GM23338 (cell line): Measurements from ENCODE around the gene HEMK1.

Experiments used
- CREB1 ChIP-seq: fragments of 250-450 bp; sonication (Bioruptor Pico); IDR thresholded peaks from 2 replicates; pipeline ENCODE4 v1.5.0; 2020; ENCODE audit warnings: low read depth, mild to moderate bottlenecking, moderate library complexity
- EZH2 ChIP-seq: fragments of 200-600 bp; sonication (generic); IDR thresholded peaks from one replicate; pipeline ENCODE4 v1.8.0; 2017; ENCODE audit warnings: antibody characterized with exemption, mild to moderate bottlenecking, low read depth; ENCODE audit not compliant: unreplicated experiment
- EZH2phosphoT487 ChIP-seq: fragments of 200-600 bp; sonication (generic); IDR thresholded peaks from one replicate; pipeline ENCODE4 v1.8.1; 2018; ENCODE audit warnings: antibody characterized with exemption; ENCODE audit not compliant: unreplicated experiment
- JUNB ChIP-seq: IDR thresholded peaks from one replicate; pipeline ENCODE4 v1.6.1; 2016; ENCODE audit warnings: antibody characterized with exemption; ENCODE audit not compliant: unreplicated experiment
- POLR2AphosphoS5 ChIP-seq: IDR thresholded peaks from 2 replicates; pipeline ENCODE4 v1.6.1; 2016; ENCODE audit warnings: antibody characterized with exemption, low read depth
- ZNF114 ChIP-seq: fragments of 250-450 bp; sonication (Bioruptor Pico); IDR thresholded peaks from 2 replicates; pipeline ENCODE4 v1.5.0; 2020; ENCODE audit warnings: mild to moderate bottlenecking, moderate library complexity
- TF ChIP-seq, protein P1 (sequence below), 2 experiments: fragments of 200-600 bp in 1 of 2; sonication (generic) in 1 of 2; conservative IDR thresholded peaks; 2 replicates each; pipeline versions ENCODE4 v1.5.1 to v1.6.1; 2016 to 2017; ENCODE audit warnings: antibody characterized with exemption in 2 of 2, low read depth in 2 of 2, mild to moderate bottlenecking in 2 of 2, moderate library complexity in 1 of 2
- TF ChIP-seq, protein P2 (sequence below): IDR thresholded peaks from one replicate; pipeline ENCODE4 v1.6.1; 2018; ENCODE audit warnings: antibody characterized with exemption; ENCODE audit not compliant: unreplicated experiment

GRCh38 chr3:50584391-50584790, 15.1 kb downstream of the HEMK1 start:
- TF ChIP-seq, protein P1, sequence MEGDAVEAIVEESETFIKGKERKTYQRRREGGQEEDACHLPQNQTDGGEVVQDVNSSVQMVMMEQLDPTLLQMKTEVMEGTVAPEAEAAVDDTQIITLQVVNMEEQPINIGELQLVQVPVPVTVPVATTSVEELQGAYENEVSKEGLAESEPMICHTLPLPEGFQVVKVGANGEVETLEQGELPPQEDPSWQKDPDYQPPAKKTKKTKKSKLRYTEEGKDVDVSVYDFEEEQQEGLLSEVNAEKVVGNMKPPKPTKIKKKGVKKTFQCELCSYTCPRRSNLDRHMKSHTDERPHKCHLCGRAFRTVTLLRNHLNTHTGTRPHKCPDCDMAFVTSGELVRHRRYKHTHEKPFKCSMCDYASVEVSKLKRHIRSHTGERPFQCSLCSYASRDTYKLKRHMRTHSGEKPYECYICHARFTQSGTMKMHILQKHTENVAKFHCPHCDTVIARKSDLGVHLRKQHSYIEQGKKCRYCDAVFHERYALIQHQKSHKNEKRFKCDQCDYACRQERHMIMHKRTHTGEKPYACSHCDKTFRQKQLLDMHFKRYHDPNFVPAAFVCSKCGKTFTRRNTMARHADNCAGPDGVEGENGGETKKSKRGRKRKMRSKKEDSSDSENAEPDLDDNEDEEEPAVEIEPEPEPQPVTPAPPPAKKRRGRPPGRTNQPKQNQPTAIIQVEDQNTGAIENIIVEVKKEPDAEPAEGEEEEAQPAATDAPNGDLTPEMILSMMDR (conservative IDR thresholded peaks at IDR 0.05; ENCODE audit: low read depth in 2 of 2) = no peak
- TF ChIP-seq POLR2AphosphoS5 = no peak
- TF ChIP-seq, protein P2, sequence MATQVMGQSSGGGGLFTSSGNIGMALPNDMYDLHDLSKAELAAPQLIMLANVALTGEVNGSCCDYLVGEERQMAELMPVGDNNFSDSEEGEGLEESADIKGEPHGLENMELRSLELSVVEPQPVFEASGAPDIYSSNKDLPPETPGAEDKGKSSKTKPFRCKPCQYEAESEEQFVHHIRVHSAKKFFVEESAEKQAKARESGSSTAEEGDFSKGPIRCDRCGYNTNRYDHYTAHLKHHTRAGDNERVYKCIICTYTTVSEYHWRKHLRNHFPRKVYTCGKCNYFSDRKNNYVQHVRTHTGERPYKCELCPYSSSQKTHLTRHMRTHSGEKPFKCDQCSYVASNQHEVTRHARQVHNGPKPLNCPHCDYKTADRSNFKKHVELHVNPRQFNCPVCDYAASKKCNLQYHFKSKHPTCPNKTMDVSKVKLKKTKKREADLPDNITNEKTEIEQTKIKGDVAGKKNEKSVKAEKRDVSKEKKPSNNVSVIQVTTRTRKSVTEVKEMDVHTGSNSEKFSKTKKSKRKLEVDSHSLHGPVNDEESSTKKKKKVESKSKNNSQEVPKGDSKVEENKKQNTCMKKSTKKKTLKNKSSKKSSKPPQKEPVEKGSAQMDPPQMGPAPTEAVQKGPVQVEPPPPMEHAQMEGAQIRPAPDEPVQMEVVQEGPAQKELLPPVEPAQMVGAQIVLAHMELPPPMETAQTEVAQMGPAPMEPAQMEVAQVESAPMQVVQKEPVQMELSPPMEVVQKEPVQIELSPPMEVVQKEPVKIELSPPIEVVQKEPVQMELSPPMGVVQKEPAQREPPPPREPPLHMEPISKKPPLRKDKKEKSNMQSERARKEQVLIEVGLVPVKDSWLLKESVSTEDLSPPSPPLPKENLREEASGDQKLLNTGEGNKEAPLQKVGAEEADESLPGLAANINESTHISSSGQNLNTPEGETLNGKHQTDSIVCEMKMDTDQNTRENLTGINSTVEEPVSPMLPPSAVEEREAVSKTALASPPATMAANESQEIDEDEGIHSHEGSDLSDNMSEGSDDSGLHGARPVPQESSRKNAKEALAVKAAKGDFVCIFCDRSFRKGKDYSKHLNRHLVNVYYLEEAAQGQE = no peak
- TF ChIP-seq EZH2phosphoT487 = no peak
- no peak for TF ChIP-seq EZH2
- no peak for TF ChIP-seq JUNB
- TF ChIP-seq CREB1 (CRISPR knock-in tag) = no peak
- TF ChIP-seq ZNF114 (CRISPR knock-in tag) = no peak
